H9 (cell line): ENCODE results near the gene CCDC170. TPM values are rescaled to one million over a fixed set of nuclear protein-coding genes. Genes with fewer than 3 reads are reported as not detected.

ENCODE experiments used
- DNase-seq: peaks from one replicate; pipeline ENCODE4 v3.0.0-alpha.2; 2017
- H2AFZ ChIP-seq: one replicate; pipeline ENCODE4 v1.6.1; 2013; ENCODE audit warnings: mild to moderate bottlenecking, low read length, control low read depth, moderate library complexity
- H2AK5ac ChIP-seq: 2 replicates; pipeline ENCODE4 v1.6.1; 2013; ENCODE audit warnings: low read length, control low read depth, mixed read lengths; ENCODE audit not compliant: insufficient read length
- H2BK120ac ChIP-seq: one replicate; pipeline ENCODE4 v1.6.1; 2013; ENCODE audit warnings: low read depth, mild to moderate bottlenecking, low read length, control low read depth, inconsistent platforms; ENCODE audit not compliant: poor library complexity, severe bottlenecking
- H2BK12ac ChIP-seq: 2 replicates; pipeline ENCODE4 v1.6.1; 2013; ENCODE audit warnings: low read length, control low read depth, mixed read lengths, low read depth; ENCODE audit not compliant: insufficient read length
- H2BK15ac ChIP-seq: 2 replicates; pipeline ENCODE4 v1.6.1; 2013; ENCODE audit warnings: low read depth, low read length, control low read depth
- H2BK20ac ChIP-seq: one replicate; pipeline ENCODE4 v1.6.1; 2013; ENCODE audit warnings: low read depth, mild to moderate bottlenecking, low read length, control low read depth, inconsistent platforms; ENCODE audit not compliant: poor library complexity, severe bottlenecking
- H2BK5ac ChIP-seq: 2 replicates; pipeline ENCODE4 v1.6.1; 2013; ENCODE audit warnings: low read length, control low read depth, mixed read lengths; ENCODE audit not compliant: insufficient read length
- H3K14ac ChIP-seq: 2 replicates; pipeline ENCODE4 v1.6.1; 2013; ENCODE audit warnings: low read length, control low read depth; ENCODE audit not compliant: insufficient read depth
- H3K18ac ChIP-seq: 2 replicates; pipeline ENCODE4 v1.6.1; 2013; ENCODE audit warnings: low read depth, mild to moderate bottlenecking, mixed read lengths, low read length, control low read depth; ENCODE audit not compliant: insufficient read length
- H3K23ac ChIP-seq: 2 replicates; pipeline ENCODE4 v1.6.1; 2013; ENCODE audit warnings: low read length, control low read depth, mixed read lengths, low read depth; ENCODE audit not compliant: insufficient read length
- H3K23me2 ChIP-seq: 2 replicates; pipeline ENCODE4 v1.6.1; 2013; ENCODE audit warnings: low read depth, mild to moderate bottlenecking, mixed read lengths, low read length, control low read depth; ENCODE audit not compliant: insufficient read length, poor library complexity, severe bottlenecking
- H3K27ac ChIP-seq: 2 replicates; pipeline ENCODE4 v1.5.1; 2013; ENCODE audit warnings: low read length, control low read depth, mixed read lengths, low read depth; ENCODE audit not compliant: insufficient read length
- H3K27me3 ChIP-seq: 2 replicates; pipeline ENCODE4 v1.6.1; 2013; ENCODE audit warnings: low read length, control low read depth, inconsistent platforms; ENCODE audit not compliant: insufficient read depth
- H3K4ac ChIP-seq: 2 replicates; pipeline ENCODE4 v1.6.1; 2013; ENCODE audit warnings: low read depth, mild to moderate bottlenecking, control low read depth, inconsistent platforms, low read length, moderate library complexity
- H3K4me1 ChIP-seq: 2 replicates; pipeline ENCODE4 v1.6.1; 2013; ENCODE audit warnings: low read length, control low read depth, inconsistent platforms; ENCODE audit not compliant: insufficient read depth
- H3K4me2 ChIP-seq: 2 replicates; pipeline ENCODE4 v1.6.1; 2013; ENCODE audit warnings: low read length, control low read depth, mixed read lengths; ENCODE audit not compliant: insufficient read length, insufficient read depth
- H3K56ac ChIP-seq: 2 replicates; pipeline ENCODE4 v1.6.1; 2013; ENCODE audit warnings: low read depth, mild to moderate bottlenecking, mixed read lengths, low read length, control low read depth; ENCODE audit not compliant: insufficient read length
- H3K79me1 ChIP-seq: 2 replicates; pipeline ENCODE4 v1.6.1; 2013; ENCODE audit warnings: low read depth, mild to moderate bottlenecking, moderate library complexity, low read length, control low read depth, inconsistent platforms; ENCODE audit not compliant: insufficient read depth, poor library complexity, severe bottlenecking
- H3K79me2 ChIP-seq: 2 replicates; pipeline ENCODE4 v1.6.1; 2013; ENCODE audit warnings: low read length, control low read depth, inconsistent platforms; ENCODE audit not compliant: insufficient read depth
- H3K9ac ChIP-seq: 2 replicates; pipeline ENCODE4 v1.6.1; 2013; ENCODE audit warnings: low read length, control low read depth, mixed read lengths; ENCODE audit not compliant: insufficient read length; ENCODE audit errors: extremely low read depth
- H3K9me3 ChIP-seq: one replicate; pipeline ENCODE4 v1.6.1; 2013; ENCODE audit warnings: low read depth, low read length, inconsistent platforms; ENCODE audit not compliant: control insufficient read depth
- H3T11ph ChIP-seq: one replicate; pipeline ENCODE4 v1.6.1; 2013; ENCODE audit warnings: mild to moderate bottlenecking, low read length, control low read depth, inconsistent platforms
- H4K20me1 ChIP-seq: one replicate; pipeline ENCODE4 v1.6.1; 2013; ENCODE audit not compliant: control insufficient read depth, insufficient read length, insufficient read depth
- H4K5ac ChIP-seq: 2 replicates; pipeline ENCODE4 v1.6.1; 2013; ENCODE audit warnings: low read depth, mild to moderate bottlenecking, mixed read lengths, low read length, control low read depth; ENCODE audit not compliant: insufficient read length
- H4K8ac ChIP-seq: replicated peaks from 2 replicates; pipeline ENCODE4 v1.6.1; 2013; ENCODE audit warnings: low read length, control low read depth, mixed read lengths, low read depth; ENCODE audit not compliant: insufficient read length
- H4K91ac ChIP-seq: 2 replicates; pipeline ENCODE4 v1.6.1; 2013; ENCODE audit warnings: low read depth, mild to moderate bottlenecking, moderate library complexity, mixed read lengths, low read length, control low read depth; ENCODE audit not compliant: insufficient read length
- H3K27ac Mint-ChIP-seq, 3 experiments: 2 replicates in 2 of 3; 3 replicates in 1 of 3; pipeline ENCODE4 v1.8.0; 2020 to 2021; ENCODE audit warnings: mixed read lengths in 3 of 3, mild to moderate bottlenecking in 1 of 3, moderate library complexity in 1 of 3
- H3K27me3 Mint-ChIP-seq: 2 replicates; pipeline ENCODE4 v1.8.0; 2021; ENCODE audit warnings: low read depth, mild to moderate bottlenecking, moderate library complexity, mixed read lengths
- H3K36me3 Mint-ChIP-seq, 3 experiments: 2 replicates in 2 of 3; 3 replicates in 1 of 3; pipeline ENCODE4 v1.8.0; 2020 to 2021; ENCODE audit warnings: low read depth in 3 of 3, mixed read lengths in 3 of 3; ENCODE audit not compliant: insufficient read depth in 1 of 3
- H3K4me1 Mint-ChIP-seq, 2 experiments: 2 replicates each; pipeline ENCODE4 v1.8.0; 2020; ENCODE audit warnings: mixed read lengths in 2 of 2
- H3K4me3 Mint-ChIP-seq, 2 experiments: 2 replicates in 1 of 2; 3 replicates in 1 of 2; pipeline ENCODE4 v1.8.0; 2020 to 2021; ENCODE audit warnings: mild to moderate bottlenecking in 2 of 2, mixed read lengths in 2 of 2, moderate library complexity in 1 of 2
- H3K9me3 Mint-ChIP-seq, 2 experiments: 2 replicates in 1 of 2; 3 replicates in 1 of 2; pipeline ENCODE4 v1.8.0; 2020; ENCODE audit warnings: mild to moderate bottlenecking in 2 of 2, mixed read lengths in 2 of 2, moderate library complexity in 1 of 2
- WGBS: extraction: QIAGEN DNeasy Blood & Tissue Kit; methylation state at CpG from one replicate; pipeline ENCODE4 v1.1.7; 2013; ENCODE audit warnings: missing lambda C conversion rate, low lambda C conversion rate, mixed read lengths; ENCODE audit not compliant: insufficient read length; ENCODE audit errors: extremely low coverage; 5-methylcytosine and 5-hydroxymethylcytosine counted together
- total RNA-seq: library from RNA; stranded (reverse); gene quantifications from 2 replicates; pipeline ENCODE4 v1.2.1, GENCODE V29; 2021
- TF ChIP-seq, protein P1 (sequence below): fragments of 200-600 bp; sonication (generic); conservative IDR thresholded peaks from 3 replicates; pipeline ENCODE4 v1.8.0; 2021; ENCODE audit warnings: antibody characterized with exemption, mild to moderate bottlenecking

CCDC170 gene
- total RNA-seq, 1 experiment from 2014 or later = 0.07 TPM

DNA sequence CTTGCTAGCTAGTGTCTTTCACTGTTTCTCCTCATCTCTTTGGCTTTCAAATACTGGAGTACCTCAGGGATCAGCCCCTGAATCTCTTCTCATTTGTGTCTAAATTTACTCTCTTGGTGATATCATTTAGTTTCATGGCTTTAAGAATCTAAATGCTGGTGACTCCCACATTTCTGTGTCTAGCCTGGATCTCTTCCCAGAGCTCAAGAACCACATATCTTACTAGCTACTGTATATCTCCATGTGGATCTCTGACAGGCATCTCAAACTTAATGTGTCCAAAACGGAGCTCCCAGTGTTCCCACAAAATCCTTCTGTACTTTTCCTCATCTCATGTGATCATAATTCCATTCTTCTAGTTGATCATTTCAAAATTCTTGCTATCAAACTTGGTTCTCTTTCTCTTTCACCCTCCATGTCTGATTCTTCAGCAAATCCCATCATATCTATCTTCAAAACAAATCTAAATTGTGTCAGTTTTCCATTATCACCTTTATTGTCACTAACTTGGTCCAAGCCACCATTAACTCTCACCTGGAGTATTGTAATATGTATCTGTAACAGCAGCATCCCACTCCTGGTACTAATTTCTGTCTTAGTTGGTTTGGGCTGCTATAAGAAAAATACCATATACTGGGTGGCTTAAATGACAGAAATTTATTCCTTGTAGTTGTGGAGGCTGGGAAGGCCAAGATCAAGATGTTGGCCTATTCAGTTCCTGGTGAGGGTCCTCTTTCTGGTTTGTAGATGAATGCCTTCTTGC is 45.9 kb downstream of the CCDC170 start:
- H3K79me1 ChIP-seq = no peaks in the 10 kb centered on the region
- H3K27me3 ChIP-seq = no peaks in the 10 kb centered on the region
- H2AFZ ChIP-seq = no peak overlapping the region
- peaks cover 6% of the 10 kb centered on the region for H3K9me3 ChIP-seq
- no peak overlapping the region for H3T11ph ChIP-seq
- H2BK120ac ChIP-seq = no peak overlapping the region
- H4K20me1 ChIP-seq = no peaks in the 10 kb centered on the region
- no peak overlapping the region for H3K4ac ChIP-seq
- H2AK5ac ChIP-seq = no peak overlapping the region
- TF ChIP-seq, protein P1, sequence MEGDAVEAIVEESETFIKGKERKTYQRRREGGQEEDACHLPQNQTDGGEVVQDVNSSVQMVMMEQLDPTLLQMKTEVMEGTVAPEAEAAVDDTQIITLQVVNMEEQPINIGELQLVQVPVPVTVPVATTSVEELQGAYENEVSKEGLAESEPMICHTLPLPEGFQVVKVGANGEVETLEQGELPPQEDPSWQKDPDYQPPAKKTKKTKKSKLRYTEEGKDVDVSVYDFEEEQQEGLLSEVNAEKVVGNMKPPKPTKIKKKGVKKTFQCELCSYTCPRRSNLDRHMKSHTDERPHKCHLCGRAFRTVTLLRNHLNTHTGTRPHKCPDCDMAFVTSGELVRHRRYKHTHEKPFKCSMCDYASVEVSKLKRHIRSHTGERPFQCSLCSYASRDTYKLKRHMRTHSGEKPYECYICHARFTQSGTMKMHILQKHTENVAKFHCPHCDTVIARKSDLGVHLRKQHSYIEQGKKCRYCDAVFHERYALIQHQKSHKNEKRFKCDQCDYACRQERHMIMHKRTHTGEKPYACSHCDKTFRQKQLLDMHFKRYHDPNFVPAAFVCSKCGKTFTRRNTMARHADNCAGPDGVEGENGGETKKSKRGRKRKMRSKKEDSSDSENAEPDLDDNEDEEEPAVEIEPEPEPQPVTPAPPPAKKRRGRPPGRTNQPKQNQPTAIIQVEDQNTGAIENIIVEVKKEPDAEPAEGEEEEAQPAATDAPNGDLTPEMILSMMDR = no peak
- no peak overlapping the region for H4K91ac ChIP-seq
- H4K5ac ChIP-seq = no peak overlapping the region
- Mint-ChIP-seq H3K9me3 (peaks cover 15 to 18% of the 10 kb centered on the region in 2 experiments), H3K4me3 (no peak overlapping the region), H3K27me3 (peaks cover 2% of the 10 kb centered on the region; the same call in 1 of the 2 replicates), H3K36me3 (peaks cover 3 to 9% (median 3%) of the 10 kb centered on the region in 3 experiments; a peak in 5 of 7 replicates), H3K4me1 (no peaks in the 10 kb centered on the region), H3K27ac (no peak overlapping the region)
- no peak overlapping the region for H3K4me2 ChIP-seq
- no peak overlapping the region for H3K14ac ChIP-seq
- H2BK12ac ChIP-seq = no peak overlapping the region
- no peak for DNase-seq
- no peaks in the 10 kb centered on the region for H3K23me2 ChIP-seq
- no peak overlapping the region for H3K27ac ChIP-seq
- no peak overlapping the region for H3K9ac ChIP-seq
- no peaks in the 10 kb centered on the region for H3K4me1 ChIP-seq
- no peak overlapping the region for H4K8ac ChIP-seq
- no peak overlapping the region for H3K56ac ChIP-seq
- no peak overlapping the region for H2BK5ac ChIP-seq
- no peak overlapping the region for H3K23ac ChIP-seq
- WGBS = no CpG with 5 or more reads among the region's 1 CpG
- H2BK20ac ChIP-seq = no peak overlapping the region
- H2BK15ac ChIP-seq = no peak overlapping the region
- no peaks in the 10 kb centered on the region for H3K79me2 ChIP-seq
- H3K18ac ChIP-seq = no peak overlapping the region
